ENCODE results near the gene H19. TPM values are rescaled to one million over a fixed set of nuclear protein-coding genes. Genes with fewer than 3 reads are reported as not detected.

The H19 gene
- total RNA-seq, 1 experiment from 2014 or later: 0.06 TPM

DNA sequence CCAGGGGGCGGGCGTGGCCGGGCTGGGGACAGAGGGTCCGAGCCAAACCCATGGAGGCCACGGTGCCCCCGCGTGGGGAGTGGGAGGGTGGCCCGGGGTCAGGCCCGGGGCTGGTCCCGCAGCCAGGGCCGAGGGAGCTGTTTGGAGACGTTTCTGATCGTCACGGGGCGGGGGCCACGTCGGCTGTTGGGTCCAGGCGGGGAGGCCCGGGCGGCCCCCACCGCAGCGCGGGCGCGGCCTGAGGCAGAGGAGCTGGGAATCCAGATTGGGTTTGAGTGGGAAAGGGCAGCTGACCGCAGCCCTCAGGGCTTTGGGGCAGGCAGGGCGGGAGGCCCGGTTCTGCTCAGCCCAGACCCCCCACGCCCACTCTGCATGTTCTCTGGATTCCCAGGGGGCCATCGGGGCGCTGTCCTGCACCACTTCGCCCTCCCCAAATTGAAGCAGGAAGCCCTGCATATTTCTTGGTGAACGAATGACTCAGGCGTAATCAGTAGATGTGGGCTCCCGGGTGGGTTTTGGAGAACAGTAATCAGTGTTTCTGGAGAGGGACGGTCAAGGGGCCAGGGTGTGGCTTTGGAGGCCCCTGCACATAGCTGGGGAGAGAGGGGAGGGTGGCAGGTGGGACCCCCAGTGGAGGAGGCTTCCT is 49.9 kb downstream of the H19 start:
- no peak for DNase-seq (ENCODE audit: low read depth)

DNA sequence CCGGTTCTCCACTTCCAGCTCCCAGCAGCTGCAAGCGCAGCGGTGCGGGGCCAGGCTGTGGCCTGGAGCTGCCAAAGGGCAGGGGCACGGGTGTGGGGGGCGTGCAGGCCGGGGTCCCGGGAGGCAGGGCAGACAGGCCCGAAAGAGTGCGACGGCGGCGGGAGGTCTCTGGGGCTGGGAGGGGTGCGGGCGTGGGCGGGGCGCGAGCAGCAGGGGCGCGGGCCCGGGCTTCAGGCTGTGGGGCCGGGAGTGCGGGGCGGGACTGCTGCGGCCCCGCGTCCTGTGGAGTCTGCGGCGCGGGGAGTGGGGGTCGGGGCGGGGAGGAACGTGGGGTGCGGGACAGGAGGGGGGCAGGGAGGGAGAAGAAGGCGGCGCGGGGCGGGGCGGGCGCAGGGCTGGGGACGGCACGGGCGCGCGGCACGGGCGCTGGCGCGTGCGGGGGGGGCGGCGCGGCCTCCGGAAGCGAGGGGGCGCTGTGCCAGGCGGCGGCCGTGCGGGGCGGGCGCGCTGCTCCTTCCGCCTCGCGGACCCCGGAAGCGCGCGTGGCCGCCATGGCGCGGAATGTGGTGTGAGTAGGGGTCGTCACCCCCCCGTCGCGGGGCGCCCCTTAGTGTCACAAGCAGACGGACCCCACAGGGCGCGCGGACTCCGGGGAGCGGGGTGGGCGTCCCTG is 50.7 kb downstream of the H19 start, which contains the start of gene MRPL23:
MRPL23 (plus strand) TSS at position 521 of the 673 bp plus-strand sequence; CDS start at position 552, 31 bp downstream.
- no peak for DNase-seq (ENCODE audit: low read depth)

Other genes with a start within 250 kb of the H19 start
- gene IFITM10, start 247.2 kb downstream of the H19 start, total RNA-seq (2014; rRNA removed; shearing (Covaris generic)): 0.09 and 0.11 TPM in 2 replicates
- gene CTSD, start 233.9 kb downstream of the H19 start, total RNA-seq (2014; rRNA removed; shearing (Covaris generic)): 128 and 157 TPM in 2 replicates
- gene SYT8, start 162.9 kb downstream of the H19 start, total RNA-seq (2014; rRNA removed; shearing (Covaris generic)): not detected in 2 replicates
- not detected in 2 replicates for gene TNNI2, start 158.9 kb downstream of the H19 start, total RNA-seq (2014; rRNA removed; shearing (Covaris generic))
- 3.8 and 6.5 TPM in 2 replicates for gene LSP1, start 144.8 kb downstream of the H19 start, total RNA-seq (2014; rRNA removed; shearing (Covaris generic))
- not detected in 2 replicates for gene PRR33, start 105.9 kb downstream of the H19 start, total RNA-seq (2014; rRNA removed; shearing (Covaris generic))
- gene TNNT3, start 78.1 kb downstream of the H19 start, total RNA-seq (2014; rRNA removed; shearing (Covaris generic)): not detected in 2 replicates
- 165 and 168 TPM in 2 replicates for gene MRPL23, start 50.5 kb downstream of the H19 start, total RNA-seq (2014; rRNA removed; shearing (Covaris generic))
- 0.29 and 0.45 TPM in 2 replicates for gene IGF2, start 141.5 kb upstream of the H19 start, total RNA-seq (2014; rRNA removed; shearing (Covaris generic))
- gene INS, start 163.4 kb upstream of the H19 start, total RNA-seq (2014; rRNA removed; shearing (Covaris generic)): not detected in 2 replicates
- gene TH, start 174.0 kb upstream of the H19 start, total RNA-seq (2014; rRNA removed; shearing (Covaris generic)): not detected in 2 replicates